ENCODE measurements around the gene AUNIP.

GRCh38 chr1:25896266-25896665, 37.0 kb upstream of the AUNIP start:
- no peak for TF ChIP-seq CTCF (IDR thresholded peaks at IDR 0.05)
- TF ChIP-seq POLR2A (IDR thresholded peaks at IDR 0.05): no peak
